Spleen (tissue), 11 donors: Measurements from ENCODE around the gene AGPAT2. TPM values are rescaled to one million over a fixed set of nuclear protein-coding genes. Genes with fewer than 3 reads are reported as not detected.

Experiments used
- DNase-seq: peaks from one replicate; pipeline ENCODE4 v3.0.0-alpha.2; 2020
- H3K27ac ChIP-seq, 8 donors: fragments of 200-600 bp; sonication (generic) in 7 of 8; 1 replicate in 4 of 8; 2 replicates in 4 of 8; pipeline versions ENCODE4 v1.5.0 to v1.8.0; 2016 to 2021; ENCODE audit warnings: inconsistent platforms in 4 of 8, mild to moderate bottlenecking in 4 of 8, moderate library complexity in 1 of 8
- H3K27me3 ChIP-seq, 7 donors: fragments of 200-600 bp; sonication (generic) in 6 of 7; replicated peaks in 1 of 7; 1 replicate in 4 of 7; 2 replicates in 3 of 7; pipeline versions ENCODE4 v1.5.0 to v1.8.0; 2016 to 2021; ENCODE audit warnings: inconsistent platforms in 3 of 7, mild to moderate bottlenecking in 1 of 7
- H3K36me3 ChIP-seq, 6 donors: fragments of 200-600 bp; sonication (generic) in 5 of 6; 1 replicate in 4 of 6; 2 replicates in 2 of 6; pipeline versions ENCODE4 v1.5.0 to v1.8.0; 2016 to 2021; ENCODE audit warnings: inconsistent platforms in 2 of 6
- H3K4me1 ChIP-seq, 6 donors: fragments of 200-600 bp; sonication (generic) in 5 of 6; 1 replicate in 3 of 6; 2 replicates in 3 of 6; pipeline versions ENCODE4 v1.5.0 to v1.8.0; 2016 to 2021; ENCODE audit warnings: inconsistent platforms in 3 of 6
- H3K4me3 ChIP-seq, 8 donors: fragments of 200-600 bp; sonication (generic) in 7 of 8; 1 replicate in 4 of 8; 2 replicates in 4 of 8; pipeline versions ENCODE4 v1.5.0 to v1.8.0; 2016 to 2021; ENCODE audit warnings: inconsistent platforms in 4 of 8, mild to moderate bottlenecking in 4 of 8, moderate library complexity in 2 of 8
- H3K9me3 ChIP-seq, 8 donors: fragments of 200-600 bp; sonication (generic) in 7 of 8; 1 replicate in 4 of 8; 2 replicates in 4 of 8; pipeline versions ENCODE4 v1.5.0 to v1.8.0; 2016 to 2021; ENCODE audit warnings: inconsistent platforms in 4 of 8
- CTCF ChIP-seq, 11 experiments: fragments of 200-600 bp in 7 of 11; fragments of 450-650 bp in 4 of 11; sonication (generic) in 4 of 11; IDR thresholded peaks in 8 of 11; conservative IDR thresholded peaks in 3 of 11; 1 replicate in 7 of 11; 2 replicates in 4 of 11; pipeline versions ENCODE4 v1.4.0 to v1.8.0; 2016 to 2021; ENCODE audit warnings: antibody characterized with exemption in 11 of 11, inconsistent platforms in 4 of 11, mild to moderate bottlenecking in 1 of 11
- POLR2A ChIP-seq, 3 donors: fragments of 450-650 bp; IDR thresholded peaks; one replicate each; pipeline ENCODE4 v1.5.1; 2017; ENCODE audit warnings: antibody characterized with exemption in 3 of 3, mild to moderate bottlenecking in 1 of 3
- POLR2AphosphoS5 ChIP-seq, 3 donors: sonication (generic); formaldehyde crosslinking; IDR thresholded peaks; one replicate each; pipeline ENCODE4 v1.5.1; 2017; ENCODE audit warnings: antibody characterized with exemption in 3 of 3
- WGBS, 5 donors: extraction: QIAGEN DNeasy Blood & Tissue Kit in 3 of 5; methylation state at CpG; one replicate each; pipeline versions ENCODE4 v1.1.5 to v1.1.7; 2013 to 2018; 5-methylcytosine and 5-hydroxymethylcytosine counted together
- intact Hi-C: fragments of 100-400 bp; cut with DNase I; formaldehyde crosslinking; loops from one replicate; pipeline ENCODE4 v1.15.0; 2023; ENCODE audit warnings: low total_unique reads
- polyA plus RNA-seq, 3 donors: library from polyadenylated mRNA; stranded (reverse); fragments of 200-250 nt; gene quantifications; one replicate each; pipeline ENCODE4 v1.2.1, GENCODE V29; 2013
- total RNA-seq, 7 donors: library from RNA; depleted of rRNA in 3 of 7; stranded (reverse); fragments of >200 nt in 3 of 7; fragmentation: NEBNext Ultra II Directional in 4 of 7; extraction: Animal tissue kit (Norgen Biotek cat#: 25700) in 4 of 7; gene quantifications; one replicate each; pipeline versions ENCODE4 v1.1.0 to v1.2.1, GENCODE V29; 2016 to 2021
- donor health status: healthy with polysubstance abuse.
- donor health status: DM: no; HTN: no; CAD: no; lungs with moderate emphysema.
- donor health status: DM: no; HTN: no; CAD: no.
- donor health status: Bipolar disorder and iron deficiency.
- donor health status: healthy.
- donor health status: DM: no; HTN: no; CAD: no.
- donor health status: DM: yes; HTN: yes; CAD: no.

Gene AGPAT2
- total and polyA plus RNA-seq, 10 donors, result 26.9 to 47.7 (median 38.3) TPM

GRCh38 chr9:136724772-136725171, 37.5 kb upstream of the AGPAT2 start:
- intact Hi-C loops, result no loop called here
- peaks cover 0 to 10% (median 0%) of the 10 kb centered on the region in 7 donors for H3K27me3 ChIP-seq
- WGBS, 5 donors, result 77 to 84% (median 84%) methylated on average over 7 of the region's 7 CpGs
- no peak for DNase-seq
- H3K27ac ChIP-seq, result no peak overlapping the region
- no peak overlapping the region for H3K4me3 ChIP-seq
- H3K9me3 ChIP-seq, result no peaks in the 10 kb centered on the region
- TF ChIP-seq POLR2A (IDR thresholded peaks at IDR 0.05) (no peak), CTCF (IDR thresholded peaks at IDR 0.05 in 8 of 11, conservative IDR thresholded peaks at IDR 0.05 in 3 of 11) (no peak), POLR2AphosphoS5 (IDR thresholded peaks at IDR 0.05) (peak in 1 of 3 donors; percentile 30)
- H3K36me3 ChIP-seq, result peaks cover 6 to 65% (median 50%) of the 10 kb centered on the region in 6 donors
- H3K4me1 ChIP-seq, result peaks cover 17 to 97% (median 85%) of the 10 kb centered on the region in 6 donors

GRCh38 chr9:136723989-136724388, 36.7 kb upstream of the AGPAT2 start:
- peaks cover 6 to 65% (median 50%) of the 10 kb centered on the region in 6 donors for H3K36me3 ChIP-seq
- intact Hi-C loops, result no loop called here
- no peaks in the 10 kb centered on the region for H3K9me3 ChIP-seq
- H3K4me1 ChIP-seq, result peaks cover 16 to 97% (median 87%) of the 10 kb centered on the region in 6 donors
- no peak overlapping the region for H3K4me3 ChIP-seq
- peaks cover 0 to 7% (median 0%) of the 10 kb centered on the region in 7 donors for H3K27me3 ChIP-seq
- 86 to 95% (median 91%) methylated on average over 7 to 8 of the region's 8 CpGs for WGBS, 5 donors
- DNase-seq, result no peak
- TF ChIP-seq POLR2AphosphoS5 (IDR thresholded peaks at IDR 0.05), result no peak
- no peak for TF ChIP-seq POLR2A (IDR thresholded peaks at IDR 0.05)
- TF ChIP-seq CTCF (IDR thresholded peaks at IDR 0.05 in 8 of 11, conservative IDR thresholded peaks at IDR 0.05 in 3 of 11), result no peak
- no peak overlapping the region for H3K27ac ChIP-seq

GRCh38 chr9:136723362-136723976, 36.2 kb upstream of the AGPAT2 start:
- 83 to 95% (median 85%) methylated on average over 19 to 32 of the region's 32 CpGs for WGBS, 5 donors
- DNase-seq, result no peak
- Histone ChIP-seq H3K9me3 (no peaks in the 10 kb centered on the region), H3K4me1 (peaks cover 16 to 97% (median 87%) of the 10 kb centered on the region in 6 donors), H3K27me3 (peaks cover 0 to 2% (median 0%) of the 10 kb centered on the region in 7 donors), H3K36me3 (peaks cover 6 to 65% (median 50%) of the 10 kb centered on the region in 6 donors), H3K27ac (no peak overlapping the region), H3K4me3 (no peak overlapping the region)
- no peak for TF ChIP-seq POLR2A (IDR thresholded peaks at IDR 0.05)
- no peak for TF ChIP-seq CTCF (IDR thresholded peaks at IDR 0.05 in 8 of 11, conservative IDR thresholded peaks at IDR 0.05 in 3 of 11)
- peak in 2 of 3 donors; percentile 8 to 73 for TF ChIP-seq POLR2AphosphoS5 (IDR thresholded peaks at IDR 0.05)
- intact Hi-C loops, result no loop called here

- Histone ChIP-seq H3K27ac (no peak overlapping the region), H3K4me1 (peaks cover 16 to 95% (median 85%) of the 10 kb centered on the region in 6 donors), H3K9me3 (no peaks in the 10 kb centered on the region), H3K27me3 (no peaks in the 10 kb centered on the region), H3K36me3 (peaks cover 6 to 65% (median 50%) of the 10 kb centered on the region in 6 donors), H3K4me3 (no peak overlapping the region)
- intact Hi-C loops, result no loop called here
- DNase-seq, result peak; percentile 83
- peak in 1 of 3 donors; percentile 60 for TF ChIP-seq POLR2AphosphoS5 (IDR thresholded peaks at IDR 0.05)
- TF ChIP-seq CTCF (IDR thresholded peaks at IDR 0.05 in 8 of 11, conservative IDR thresholded peaks at IDR 0.05 in 3 of 11), result no peak
- no peak for TF ChIP-seq POLR2A (IDR thresholded peaks at IDR 0.05)
- 69 to 88% (median 79%) methylated on average over 8 to 24 of the region's 24 CpGs for WGBS, 5 donors
Observed at GRCh38 chr9:136722969-136723356, 35.7 kb upstream of the AGPAT2 start.
